HEK293T (cell line): Measurements from ENCODE around the gene KRT32.

ENCODE experiments used
- CTCF ChIA-PET: fragments of 350-600 bp; formaldehyde crosslinking; extraction: SDS; loops from one replicate; lab custom pipeline; 2021; ENCODE audit warnings: antibody characterized with exemption, inconsistent platforms; lab: Yijun Ruan, JAX
- POLR2A ChIA-PET: fragments of 350-600 bp; formaldehyde crosslinking; extraction: SDS; loops from one replicate; lab custom pipeline; 2020; ENCODE audit warnings: antibody characterized with exemption, inconsistent platforms; lab: Yijun Ruan, JAX
- DNase-seq: peaks from one replicate; pipeline ENCODE4 v3.0.0; 2012; ENCODE audit warnings: mixed read lengths; ENCODE audit errors: extremely low spot score
- ARNT ChIP-seq: fragments of 450-650 bp; IDR thresholded peaks from 2 replicates; pipeline ENCODE4 v1.6.1; 2017; ENCODE audit warnings: mild to moderate bottlenecking
- BHLHE40 ChIP-seq: fragments of 450-650 bp; IDR thresholded peaks from 2 replicates; pipeline ENCODE4 v1.6.1; 2016; ENCODE audit warnings: mild to moderate bottlenecking, moderate library complexity, borderline replicate concordance
- CTBP1 ChIP-seq: fragments of 450-650 bp; IDR thresholded peaks from 2 replicates; pipeline ENCODE4 v1.6.1; 2016; ENCODE audit warnings: borderline replicate concordance
- ELF4 ChIP-seq: fragments of 450-650 bp; IDR thresholded peaks from 2 replicates; pipeline ENCODE4 v1.6.1; 2017; ENCODE audit warnings: antibody characterized with exemption
- FOXA1 ChIP-seq: fragments of 450-650 bp; IDR thresholded peaks from 2 replicates; pipeline ENCODE4 v1.6.1; 2016; ENCODE audit warnings: mild to moderate bottlenecking
- FOXK2 ChIP-seq: fragments of 450-650 bp; IDR thresholded peaks from 2 replicates; pipeline ENCODE4 v1.6.1; 2016; ENCODE audit warnings: mild to moderate bottlenecking
- FOXM1 ChIP-seq: fragments of 450-650 bp; IDR thresholded peaks from 2 replicates; pipeline ENCODE4 v1.6.1; 2017; ENCODE audit warnings: mild to moderate bottlenecking, borderline replicate concordance
- HDGF ChIP-seq: fragments of 450-650 bp; IDR thresholded peaks from 2 replicates; pipeline ENCODE4 v1.6.1; 2017; ENCODE audit warnings: antibody characterized with exemption, borderline replicate concordance
- L3MBTL2 ChIP-seq: fragments of 450-650 bp; conservative IDR thresholded peaks from 2 replicates; pipeline ENCODE4 v1.6.1; 2016; ENCODE audit warnings: mild to moderate bottlenecking
- LEF1 ChIP-seq: fragments of 450-650 bp; IDR thresholded peaks from 2 replicates; pipeline ENCODE4 v1.6.1; 2017; ENCODE audit warnings: mild to moderate bottlenecking, borderline replicate concordance
- NFRKB ChIP-seq: fragments of 450-650 bp; IDR thresholded peaks from 2 replicates; pipeline ENCODE4 v1.6.1; 2016; ENCODE audit warnings: mild to moderate bottlenecking, moderate library complexity
- SP1 ChIP-seq: fragments of 450-650 bp; IDR thresholded peaks from 2 replicates; pipeline ENCODE4 v1.6.1; 2017
- SUZ12 ChIP-seq: fragments of 450-650 bp; IDR thresholded peaks from 2 replicates; pipeline ENCODE4 v1.6.1; 2016; ENCODE audit warnings: mild to moderate bottlenecking
- TARDBP ChIP-seq: fragments of 450-650 bp; IDR thresholded peaks from 2 replicates; pipeline ENCODE4 v1.6.1; 2016
- ZNF384 ChIP-seq: fragments of 450-650 bp; IDR thresholded peaks from 2 replicates; pipeline ENCODE4 v1.6.1; 2016
- TF ChIP-seq, protein P1 (sequence below): fragments of 450-650 bp; IDR thresholded peaks from 2 replicates; pipeline ENCODE4 v1.6.1; 2016

Gene KRT32

DNA sequence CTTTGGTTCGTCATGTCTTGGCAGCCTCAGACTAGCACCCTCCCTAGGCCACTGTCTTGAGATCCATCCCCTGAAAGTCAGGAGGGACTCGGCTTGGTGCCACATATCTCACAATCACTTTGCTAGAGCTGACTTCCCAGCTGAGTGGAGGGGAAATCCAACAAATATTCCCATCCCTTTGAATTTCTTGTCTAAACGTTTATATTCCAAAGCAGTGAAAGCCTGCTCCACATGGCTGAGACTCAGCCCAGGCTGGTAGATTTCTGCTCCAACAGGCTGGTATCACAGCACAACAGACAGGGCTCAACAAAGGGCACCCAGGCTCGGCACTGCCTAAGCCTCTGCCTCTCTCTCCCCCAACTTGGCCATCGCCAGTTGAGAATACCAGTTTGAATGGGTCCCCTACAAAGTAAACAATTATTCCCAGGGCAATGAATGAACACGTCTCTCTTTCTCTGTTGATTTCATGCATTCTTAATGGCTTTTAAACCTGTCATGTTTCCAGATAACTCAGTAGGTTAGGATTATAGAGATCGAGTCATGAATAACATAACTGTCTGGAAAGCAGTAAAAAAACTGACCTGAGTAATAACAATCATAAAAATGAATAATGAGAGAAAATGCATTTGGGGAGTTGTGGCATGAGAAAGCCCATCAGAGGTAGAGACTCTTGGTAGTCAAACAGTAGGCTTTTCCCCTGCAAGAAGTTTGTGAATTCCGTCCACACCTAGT lies 37.2 kb upstream of the KRT32 start:
- POLR2A ChIA-PET = interaction anchor here (1.5 kb wide), 1 partner anchor 13 kb away, joined by 4 read pairs; no protein-coding TSS in a partner anchor
- CTCF ChIA-PET = interaction anchor here (0.6 to 1.1 kb wide), 2 partner anchors 53 to 159 kb away, joined by 3 read pairs; no protein-coding TSS in a partner anchor
- no peak for TF ChIP-seq ELF4
- TF ChIP-seq, protein P1, sequence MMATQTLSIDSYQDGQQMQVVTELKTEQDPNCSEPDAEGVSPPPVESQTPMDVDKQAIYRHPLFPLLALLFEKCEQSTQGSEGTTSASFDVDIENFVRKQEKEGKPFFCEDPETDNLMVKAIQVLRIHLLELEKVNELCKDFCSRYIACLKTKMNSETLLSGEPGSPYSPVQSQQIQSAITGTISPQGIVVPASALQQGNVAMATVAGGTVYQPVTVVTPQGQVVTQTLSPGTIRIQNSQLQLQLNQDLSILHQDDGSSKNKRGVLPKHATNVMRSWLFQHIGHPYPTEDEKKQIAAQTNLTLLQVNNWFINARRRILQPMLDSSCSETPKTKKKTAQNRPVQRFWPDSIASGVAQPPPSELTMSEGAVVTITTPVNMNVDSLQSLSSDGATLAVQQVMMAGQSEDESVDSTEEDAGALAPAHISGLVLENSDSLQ = peak; percentile 86
- no peak for DNase-seq

DNA sequence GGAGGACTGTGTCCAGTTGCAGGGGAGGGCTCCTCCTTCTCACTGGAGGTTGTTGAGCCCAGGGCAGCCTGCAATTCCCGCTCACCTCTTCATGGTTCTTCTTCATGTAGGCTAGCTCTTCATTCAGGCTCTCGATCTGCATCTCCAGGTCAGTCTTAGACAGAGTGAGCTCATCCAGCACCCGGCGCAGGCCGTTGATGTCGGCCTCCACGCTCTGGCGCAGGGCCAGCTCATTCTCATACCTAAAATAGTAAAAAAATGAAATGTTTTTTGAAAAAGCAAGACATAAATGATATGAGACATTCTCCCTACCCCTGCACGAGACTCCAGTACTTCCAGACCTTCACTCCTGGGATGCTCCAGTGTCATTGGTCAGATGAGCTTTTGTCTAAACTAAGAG lies 36.0 kb upstream of the KRT32 start:
- POLR2A ChIA-PET = interaction anchor here (1.5 kb wide), 1 partner anchor 12 kb away, joined by 4 read pairs; no protein-coding TSS in a partner anchor
- CTCF ChIA-PET = interaction anchor here (1.1 kb wide), 1 partner anchor 160 kb away, joined by 3 read pairs; no protein-coding TSS in a partner anchor
- no peak for DNase-seq
- no peak for TF ChIP-seq CTBP1
- TF ChIP-seq L3MBTL2 = no peak
- no peak for TF ChIP-seq ARNT
- no peak for TF ChIP-seq BHLHE40
- TF ChIP-seq SUZ12 = no peak
- TF ChIP-seq NFRKB = no peak
- TF ChIP-seq, protein P1 = no peak
- TF ChIP-seq LEF1 = no peak
- TF ChIP-seq ZNF384 = no peak
- TF ChIP-seq FOXA1 = no peak
- no peak for TF ChIP-seq HDGF
- no peak for TF ChIP-seq TARDBP
- TF ChIP-seq FOXK2 = no peak
- TF ChIP-seq FOXM1 = no peak
- no peak for TF ChIP-seq ELF4
- no peak for TF ChIP-seq SP1

DNA sequence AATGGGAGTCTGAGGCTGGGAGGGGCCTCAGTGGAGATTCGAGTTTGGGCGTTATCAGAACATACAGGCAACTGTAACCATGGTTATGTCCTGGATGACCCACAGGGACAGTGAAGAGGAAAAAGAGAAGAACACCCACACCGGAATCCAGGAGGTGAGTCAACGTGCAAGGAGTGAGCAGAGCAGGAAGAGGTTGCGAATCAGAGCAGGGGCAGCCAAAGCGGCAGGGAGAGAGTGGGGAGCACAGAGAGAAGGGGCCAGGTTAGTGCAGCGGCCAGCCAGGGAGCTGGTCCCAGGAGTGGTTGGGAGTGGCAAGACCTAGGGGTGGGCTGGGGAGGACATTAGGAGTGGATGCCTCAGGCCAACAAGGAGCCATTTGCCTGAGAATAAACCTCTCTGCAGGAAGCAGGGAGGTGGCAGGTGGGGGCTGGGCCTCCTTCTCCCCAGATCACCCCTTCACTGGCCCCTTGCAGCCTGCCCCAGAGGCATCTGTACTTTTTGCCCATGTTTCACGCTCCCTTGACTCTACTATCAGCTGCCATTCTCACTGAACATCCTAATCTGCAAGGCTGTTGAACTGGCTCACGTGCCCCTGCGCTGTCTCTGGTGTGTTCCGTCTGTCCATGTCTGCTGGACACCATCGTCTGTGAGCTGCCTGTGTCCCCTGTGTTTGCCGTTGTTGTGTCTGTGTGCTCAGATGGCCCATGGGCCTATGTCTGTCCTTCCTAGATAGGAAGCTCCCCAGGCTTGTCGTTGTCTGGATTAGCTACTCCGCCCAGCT lies 33.1 kb upstream of the KRT32 start:
- no peak for DNase-seq
- ChIA-PET CTCF (interaction anchor here (0.9 to 1.0 kb wide), 2 partner anchors 148 to 592 kb away, joined by 3 read pairs; no protein-coding TSS in a partner anchor), POLR2A (interaction anchor here (1.0 kb wide), 1 partner anchor 13 kb away, joined by 3 read pairs; no protein-coding TSS in a partner anchor)
- no peak for TF ChIP-seq TARDBP

DNA sequence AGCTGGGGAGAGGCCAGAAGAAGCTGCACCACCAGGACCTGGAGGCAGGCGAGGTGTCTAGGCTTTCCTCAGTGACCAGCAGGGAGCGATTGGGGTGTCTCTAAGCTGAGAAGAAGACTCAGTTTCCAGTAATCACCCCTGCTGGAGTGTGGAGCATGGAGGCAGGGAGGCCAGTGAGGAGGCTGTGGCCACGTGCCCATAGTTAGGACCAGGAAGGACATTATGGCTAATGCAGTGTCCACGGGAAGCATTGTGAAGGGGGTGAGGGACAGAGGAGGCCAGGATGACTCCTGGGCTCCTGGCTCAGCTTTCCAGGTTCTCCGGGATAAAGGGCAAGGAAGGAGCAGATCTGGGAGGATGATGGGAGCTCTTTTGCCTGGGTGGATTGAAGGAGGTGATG lies 32.5 kb upstream of the KRT32 start:
- no peak for TF ChIP-seq FOXM1
- no peak for TF ChIP-seq SP1
- no peak for TF ChIP-seq FOXA1
- TF ChIP-seq NFRKB = no peak
- ChIA-PET POLR2A (no interaction called here), CTCF (interaction anchor here (0.9 kb wide), 1 partner anchor 149 kb away, joined by 3 read pairs; no protein-coding TSS in a partner anchor)
- no peak for DNase-seq

DNA sequence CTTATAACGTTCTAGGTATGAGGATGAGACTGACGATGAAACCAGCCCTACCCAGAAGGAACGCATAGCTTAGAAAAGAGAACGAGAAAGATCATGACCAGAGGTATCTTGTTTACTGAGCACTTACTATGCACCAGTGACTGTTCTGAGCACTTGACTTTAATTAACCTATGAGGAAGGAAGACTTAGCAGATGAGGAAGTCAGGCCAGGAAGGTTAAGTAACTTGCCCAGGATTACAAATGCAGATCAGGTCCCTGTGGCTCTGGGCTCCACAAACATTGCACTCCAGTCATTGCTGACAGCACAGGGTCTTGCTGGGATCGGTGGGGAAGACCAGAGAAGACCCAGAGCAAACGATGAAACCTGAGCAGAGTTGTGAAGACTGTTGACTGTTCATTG lies 31.1 kb upstream of the KRT32 start:
- no peak for TF ChIP-seq CTBP1
- TF ChIP-seq FOXK2 = no peak
- no peak for TF ChIP-seq ARNT
- TF ChIP-seq FOXM1 = no peak
- no peak for TF ChIP-seq LEF1
- no peak for TF ChIP-seq HDGF
- TF ChIP-seq TARDBP = no peak
- TF ChIP-seq NFRKB = no peak
- TF ChIP-seq, protein P1 = no peak
- TF ChIP-seq BHLHE40 = no peak
- no peak for TF ChIP-seq ELF4
- no peak for TF ChIP-seq ZNF384
- POLR2A ChIA-PET = no interaction called here
- CTCF ChIA-PET = interaction anchor here (1.0 to 1.1 kb wide), 2 partner anchors 50 to 165 kb away, joined by 4 to 5 read pairs; no protein-coding TSS in a partner anchor
- DNase-seq = no peak

DNA sequence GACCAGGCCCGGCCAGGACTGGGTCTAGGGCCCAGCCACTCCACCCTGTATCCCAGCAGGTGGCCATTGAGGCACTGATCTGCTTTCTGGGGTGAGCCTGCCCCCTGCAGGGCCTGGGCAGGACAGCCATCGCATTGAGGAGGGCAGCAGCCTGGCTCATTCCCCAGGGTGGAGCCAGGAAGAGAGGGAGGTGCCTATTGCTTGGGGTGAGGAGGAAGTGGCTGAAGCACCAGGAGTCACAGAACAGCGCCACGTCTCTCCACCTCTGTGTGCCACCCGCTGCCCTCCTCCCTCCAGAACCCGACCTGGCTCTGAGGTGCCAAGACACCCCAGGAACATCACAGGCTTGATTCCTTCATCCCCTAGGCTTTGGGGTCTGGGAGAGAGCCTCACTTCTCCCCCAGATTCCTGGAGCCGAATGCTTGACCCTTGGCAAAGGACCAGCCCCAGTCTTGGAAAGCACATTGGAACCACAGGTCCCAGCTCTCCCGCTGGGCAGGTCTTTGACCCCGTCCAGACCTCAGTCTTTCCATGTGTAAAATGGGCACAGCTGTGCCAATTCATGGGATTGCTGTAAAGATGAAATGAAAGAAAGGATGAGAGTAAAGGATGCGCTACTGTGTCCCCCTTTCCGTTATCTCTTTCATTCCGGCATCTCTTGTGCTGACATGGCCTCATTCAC lies 29.8 kb upstream of the KRT32 start:
- POLR2A ChIA-PET = interaction anchor here (1.2 kb wide), 1 partner anchor 9 kb away, joined by 3 read pairs; no protein-coding TSS in a partner anchor
- CTCF ChIA-PET = interaction anchor here (0.6 to 0.9 kb wide), 2 partner anchors 9 to 169 kb away, joined by 3 to 7 read pairs; no protein-coding TSS in a partner anchor
- DNase-seq = peak; percentile 69
- TF ChIP-seq LEF1 = no peak
- TF ChIP-seq, protein P1 = no peak
- TF ChIP-seq SUZ12 = no peak
- TF ChIP-seq CTBP1 = no peak
- TF ChIP-seq FOXA1 = no peak
- TF ChIP-seq BHLHE40 = no peak
- no peak for TF ChIP-seq FOXM1
- no peak for TF ChIP-seq TARDBP
- no peak for TF ChIP-seq FOXK2
- no peak for TF ChIP-seq HDGF
- no peak for TF ChIP-seq SP1
- TF ChIP-seq ZNF384 = no peak
- no peak for TF ChIP-seq L3MBTL2
